Measurements from ENCODE around the gene OSBP2. TPM values are rescaled to one million over a fixed set of nuclear protein-coding genes. Genes with fewer than 3 reads are reported as not detected.

OSBP2 gene, protein sequence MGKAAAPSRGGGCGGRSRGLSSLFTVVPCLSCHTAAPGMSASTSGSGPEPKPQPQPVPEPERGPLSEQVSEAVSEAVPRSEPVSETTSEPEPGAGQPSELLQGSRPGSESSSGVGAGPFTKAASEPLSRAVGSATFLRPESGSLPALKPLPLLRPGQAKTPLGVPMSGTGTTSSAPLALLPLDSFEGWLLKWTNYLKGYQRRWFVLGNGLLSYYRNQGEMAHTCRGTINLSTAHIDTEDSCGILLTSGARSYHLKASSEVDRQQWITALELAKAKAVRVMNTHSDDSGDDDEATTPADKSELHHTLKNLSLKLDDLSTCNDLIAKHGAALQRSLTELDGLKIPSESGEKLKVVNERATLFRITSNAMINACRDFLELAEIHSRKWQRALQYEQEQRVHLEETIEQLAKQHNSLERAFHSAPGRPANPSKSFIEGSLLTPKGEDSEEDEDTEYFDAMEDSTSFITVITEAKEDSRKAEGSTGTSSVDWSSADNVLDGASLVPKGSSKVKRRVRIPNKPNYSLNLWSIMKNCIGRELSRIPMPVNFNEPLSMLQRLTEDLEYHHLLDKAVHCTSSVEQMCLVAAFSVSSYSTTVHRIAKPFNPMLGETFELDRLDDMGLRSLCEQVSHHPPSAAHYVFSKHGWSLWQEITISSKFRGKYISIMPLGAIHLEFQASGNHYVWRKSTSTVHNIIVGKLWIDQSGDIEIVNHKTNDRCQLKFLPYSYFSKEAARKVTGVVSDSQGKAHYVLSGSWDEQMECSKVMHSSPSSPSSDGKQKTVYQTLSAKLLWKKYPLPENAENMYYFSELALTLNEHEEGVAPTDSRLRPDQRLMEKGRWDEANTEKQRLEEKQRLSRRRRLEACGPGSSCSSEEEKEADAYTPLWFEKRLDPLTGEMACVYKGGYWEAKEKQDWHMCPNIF
- polyA plus RNA-seq (2013, experiment 1 of 2), result 2.3 TPM
- polyA plus RNA-seq (2013, experiment 2 of 2), result 2.1 TPM

DNA sequence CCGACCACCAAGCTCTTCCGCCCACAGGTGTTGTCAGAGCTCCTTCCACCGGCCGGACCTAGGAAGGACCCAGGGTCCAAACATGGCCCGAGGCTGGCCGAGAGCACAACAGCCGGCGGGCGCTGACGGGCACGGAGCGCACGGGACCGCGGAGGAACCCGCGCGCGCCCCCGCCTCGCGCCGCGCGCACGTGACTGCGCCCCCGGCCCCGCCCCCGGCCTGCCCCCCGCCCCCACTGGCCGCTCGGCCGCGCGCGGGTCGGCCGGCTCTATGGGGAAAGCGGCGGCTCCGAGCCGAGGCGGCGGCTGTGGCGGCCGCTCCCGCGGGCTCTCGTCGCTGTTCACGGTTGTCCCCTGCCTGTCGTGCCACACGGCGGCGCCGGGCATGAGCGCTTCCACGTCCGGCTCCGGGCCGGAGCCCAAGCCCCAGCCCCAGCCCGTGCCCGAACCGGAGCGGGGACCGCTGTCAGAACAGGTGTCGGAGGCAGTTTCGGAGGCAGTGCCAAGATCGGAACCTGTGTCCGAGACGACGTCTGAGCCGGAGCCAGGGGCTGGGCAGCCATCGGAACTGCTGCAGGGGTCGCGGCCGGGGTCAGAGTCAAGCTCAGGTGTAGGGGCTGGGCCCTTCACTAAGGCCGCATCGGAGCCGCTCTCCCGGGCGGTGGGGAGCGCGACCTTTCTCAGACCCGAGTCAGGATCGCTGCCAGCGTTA, at the start of gene OSBP2:
Gene OSBP2, plus strand, starts transcription at position 235 of the 711 bp plus-strand sequence. Its CDS starts 36 bp downstream, at position 271.
- H3K4me1 ChIP-seq (ENCODE audit: control insufficient read depth in 2 of 2, insufficient read depth in 1 of 2, low read depth in 1 of 2, low read length in 2 of 2), result peaks cover 2 to 3% of the 10 kb centered on the region in 2 donors
- H2BK15ac ChIP-seq (ENCODE audit: low read length), result peak within 1 kb of the TSS; percentile 78
- peak within 1 kb of the TSS; percentile 51 for H2AK5ac ChIP-seq (ENCODE audit: low read depth, low read length)
- peak within 1 kb of the TSS; percentile 86 for H3K23ac ChIP-seq (ENCODE audit: low read depth, low read length, poor library complexity)
- peak within 1 kb of the TSS; percentile 19 for H2BK5ac ChIP-seq (ENCODE audit: low read length)
- peak within 1 kb of the TSS; percentile 58 to 83 for H3K4me3 ChIP-seq (ENCODE audit: low read length in 2 of 2)
- peak; percentile 51 for DNase-seq (ENCODE audit: low spot score)
- peak within 1 kb of the TSS; percentile 100 for H2AFZ ChIP-seq (ENCODE audit: low read length)
- peaks cover 4% of the 10 kb centered on the region for H3K79me1 ChIP-seq (ENCODE audit: low read depth, low read length)
- H3K27me3 ChIP-seq (ENCODE audit: control insufficient read depth in 3 of 3, insufficient read depth in 3 of 3, low read depth in 1 of 3, low read length in 3 of 3), result peaks cover 4 to 55% (median 19%) of the 10 kb centered on the region in 3 experiments
- peak within 1 kb of the TSS; percentile 94 for H3K4ac ChIP-seq (ENCODE audit: low read length)
- peak within 1 kb of the TSS; percentile 97 for H3K4me2 ChIP-seq (ENCODE audit: insufficient read depth, low read length, poor library complexity, severe bottlenecking)
- H3K9ac ChIP-seq (ENCODE audit: low read depth, low read length, poor library complexity), result peak within 1 kb of the TSS; percentile 94
- no peaks in the 10 kb centered on the region for H3K36me3 ChIP-seq (replicated peaks in 1 of 2; ENCODE audit: control insufficient read depth in 2 of 2, insufficient read depth in 2 of 2, low read length in 2 of 2)
- no CpG with 5 or more reads among the region's 88 CpGs for WGBS, 2 donors (ENCODE audit: extremely low coverage in 2 of 2, insufficient read length in 2 of 2, insufficient replicate concordance in 1 of 2)
- no peak within 1 kb of the TSS for H2BK120ac ChIP-seq (ENCODE audit: low read depth, low read length)
- H3K18ac ChIP-seq (ENCODE audit: low read length), result peak within 1 kb of the TSS; percentile 99
- peak within 1 kb of the TSS; percentile 97 for H3K14ac ChIP-seq (ENCODE audit: low read length)
- H3K27ac ChIP-seq (replicated peaks; ENCODE audit: low read length), result no peak within 1 kb of the TSS
- H3K9me3 ChIP-seq (replicated peaks in 1 of 2; ENCODE audit: control insufficient read depth in 2 of 2, insufficient read depth in 1 of 2, low read depth in 1 of 2, low read length in 2 of 2), result no peaks in the 10 kb centered on the region
- H2BK12ac ChIP-seq (ENCODE audit: low read length), result peak within 1 kb of the TSS; percentile 79
- no peak within 1 kb of the TSS for H4K8ac ChIP-seq (ENCODE audit: low read depth, low read length)
- H4K91ac ChIP-seq (ENCODE audit: low read depth, low read length, poor library complexity), result no peak within 1 kb of the TSS

DNA sequence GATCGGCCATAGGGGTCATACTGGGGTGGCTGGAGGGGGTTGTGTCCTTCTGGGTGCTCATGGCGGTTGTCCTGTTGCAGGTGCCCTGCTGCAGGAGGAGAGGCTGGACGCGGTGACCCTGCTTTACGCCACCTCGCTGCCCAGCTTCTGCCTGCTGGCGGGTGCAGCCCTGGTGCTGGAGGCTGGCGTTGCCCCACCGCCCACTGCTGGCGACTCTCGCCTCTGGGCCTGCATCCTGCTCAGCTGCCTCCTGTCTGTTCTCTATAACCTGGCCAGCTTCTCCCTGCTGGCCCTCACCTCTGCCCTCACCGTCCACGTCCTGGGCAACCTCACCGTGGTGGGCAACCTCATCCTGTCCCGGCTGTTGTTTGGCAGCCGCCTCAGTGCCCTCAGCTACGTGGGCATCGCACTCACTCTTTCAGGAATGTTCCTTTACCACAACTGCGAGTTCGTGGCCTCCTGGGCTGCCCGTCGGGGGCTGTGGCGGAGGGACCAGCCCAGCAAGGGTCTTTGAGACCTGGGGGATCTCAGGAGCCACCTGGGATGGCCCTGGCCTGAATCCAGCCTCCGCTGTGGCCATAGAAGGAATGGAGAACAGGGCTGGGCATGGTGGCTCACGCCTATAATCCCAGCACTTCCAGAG, 48.0 kb upstream of the OSBP2 start:
- Histone ChIP-seq H2AFZ (ENCODE audit: low read length) (no peak overlapping the region), H3K4me3 (ENCODE audit: low read length in 2 of 2) (peak overlapping the region in 1 of 2 donors; percentile 33), H4K91ac (ENCODE audit: low read depth, low read length, poor library complexity) (no peak overlapping the region), H3K4me2 (ENCODE audit: insufficient read depth, low read length, poor library complexity, severe bottlenecking) (no peak overlapping the region), H3K27me3 (ENCODE audit: control insufficient read depth in 3 of 3, insufficient read depth in 3 of 3, low read depth in 1 of 3, low read length in 3 of 3) (no peaks in the 10 kb centered on the region), H2BK5ac (ENCODE audit: low read length) (no peak overlapping the region), H3K79me1 (ENCODE audit: low read depth, low read length) (no peaks in the 10 kb centered on the region), H3K14ac (ENCODE audit: low read length) (no peak overlapping the region), H3K36me3 (replicated peaks in 1 of 2; ENCODE audit: control insufficient read depth in 2 of 2, insufficient read depth in 2 of 2, low read length in 2 of 2) (no peaks in the 10 kb centered on the region), H2BK12ac (ENCODE audit: low read length) (no peak overlapping the region), H2BK15ac (ENCODE audit: low read length) (no peak overlapping the region), H3K9ac (ENCODE audit: low read depth, low read length, poor library complexity) (peak overlapping the region; percentile 72), H3K9me3 (replicated peaks in 1 of 2; ENCODE audit: control insufficient read depth in 2 of 2, insufficient read depth in 1 of 2, low read depth in 1 of 2, low read length in 2 of 2) (no peaks in the 10 kb centered on the region), H2AK5ac (ENCODE audit: low read depth, low read length) (no peak overlapping the region), H3K18ac (ENCODE audit: low read length) (peak overlapping the region; percentile 87), H3K23ac (ENCODE audit: low read depth, low read length, poor library complexity) (peak overlapping the region; percentile 67), H3K27ac (replicated peaks; ENCODE audit: low read length) (no peak overlapping the region), H3K4ac (ENCODE audit: low read length) (no peak overlapping the region), H3K4me1 (ENCODE audit: control insufficient read depth in 2 of 2, insufficient read depth in 1 of 2, low read depth in 1 of 2, low read length in 2 of 2) (no peaks in the 10 kb centered on the region), H2BK120ac (ENCODE audit: low read depth, low read length) (no peak overlapping the region), H4K8ac (ENCODE audit: low read depth, low read length) (no peak overlapping the region)
- no CpG with 5 or more reads among the region's 25 CpGs for WGBS, 2 donors (ENCODE audit: extremely low coverage in 2 of 2, insufficient read length in 2 of 2, insufficient replicate concordance in 1 of 2)
- no peak for DNase-seq (ENCODE audit: low spot score)

DNA sequence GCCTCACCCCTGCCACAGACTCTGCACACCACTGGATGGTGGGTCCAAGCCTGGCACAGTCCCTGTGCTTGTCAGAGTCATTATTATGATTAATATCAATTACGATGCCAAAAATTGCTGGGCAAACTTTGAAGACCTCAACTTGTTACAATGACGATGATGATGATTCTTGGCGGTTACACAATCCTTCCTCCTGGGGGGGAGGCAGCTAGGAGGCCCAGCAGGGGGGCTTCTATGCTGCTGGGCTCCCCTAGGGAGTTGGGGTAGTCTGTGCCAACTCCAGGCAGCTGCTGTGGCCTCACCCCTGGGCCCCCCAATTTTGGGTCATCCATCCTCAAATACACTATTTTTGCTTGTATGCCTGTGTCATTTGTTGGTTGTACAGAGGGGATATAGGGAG, 47.1 kb upstream of the OSBP2 start:
- Histone ChIP-seq H4K91ac (ENCODE audit: low read depth, low read length, poor library complexity) (no peak overlapping the region), H2BK12ac (ENCODE audit: low read length) (no peak overlapping the region), H2BK15ac (ENCODE audit: low read length) (no peak overlapping the region), H3K4ac (ENCODE audit: low read length) (no peak overlapping the region), H4K8ac (ENCODE audit: low read depth, low read length) (no peak overlapping the region), H3K36me3 (replicated peaks in 1 of 2; ENCODE audit: control insufficient read depth in 2 of 2, insufficient read depth in 2 of 2, low read length in 2 of 2) (no peaks in the 10 kb centered on the region), H3K27me3 (ENCODE audit: control insufficient read depth in 3 of 3, insufficient read depth in 3 of 3, low read depth in 1 of 3, low read length in 3 of 3) (no peaks in the 10 kb centered on the region), H3K9ac (ENCODE audit: low read depth, low read length, poor library complexity) (no peak overlapping the region), H2AK5ac (ENCODE audit: low read depth, low read length) (no peak overlapping the region), H3K4me2 (ENCODE audit: insufficient read depth, low read length, poor library complexity, severe bottlenecking) (no peak overlapping the region), H2BK120ac (ENCODE audit: low read depth, low read length) (no peak overlapping the region), H3K18ac (ENCODE audit: low read length) (no peak overlapping the region), H2AFZ (ENCODE audit: low read length) (no peak overlapping the region), H3K79me1 (ENCODE audit: low read depth, low read length) (no peaks in the 10 kb centered on the region), H3K4me3 (ENCODE audit: low read length in 2 of 2) (no peak overlapping the region), H3K9me3 (replicated peaks in 1 of 2; ENCODE audit: control insufficient read depth in 2 of 2, insufficient read depth in 1 of 2, low read depth in 1 of 2, low read length in 2 of 2) (no peaks in the 10 kb centered on the region), H3K27ac (replicated peaks; ENCODE audit: low read length) (no peak overlapping the region), H3K4me1 (ENCODE audit: control insufficient read depth in 2 of 2, insufficient read depth in 1 of 2, low read depth in 1 of 2, low read length in 2 of 2) (no peaks in the 10 kb centered on the region), H3K23ac (ENCODE audit: low read depth, low read length, poor library complexity) (peak overlapping the region; percentile 80), H2BK5ac (ENCODE audit: low read length) (no peak overlapping the region), H3K14ac (ENCODE audit: low read length) (no peak overlapping the region)
- DNase-seq (ENCODE audit: low spot score), result no peak
- WGBS, 2 donors (ENCODE audit: extremely low coverage in 2 of 2, insufficient read length in 2 of 2, insufficient replicate concordance in 1 of 2), result no CpG with 5 or more reads among the region's 3 CpGs

Measured in neuronal stem cell (in vitro differentiated cells).